ENCODE data around the gene NKX2-3.

DNA sequence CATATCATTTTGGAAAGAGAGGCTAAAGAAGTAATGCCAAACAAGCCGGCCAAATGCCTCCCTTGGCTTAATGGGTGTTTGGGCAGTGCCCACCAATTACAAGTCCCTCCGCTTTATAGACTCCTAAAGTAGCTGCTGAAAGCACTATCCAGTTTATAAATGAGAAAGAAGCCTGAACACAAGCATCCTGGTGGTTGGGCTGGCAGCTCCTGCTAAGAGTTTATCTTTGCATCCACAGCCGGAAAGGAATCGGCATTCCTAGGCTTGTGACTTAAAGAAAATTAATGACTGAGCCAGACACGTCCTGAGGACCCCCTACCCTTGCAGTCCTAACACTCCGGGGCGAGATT lies 13.1 kb upstream of the NKX2-3 start:
- TF ChIP-seq, protein P1, sequence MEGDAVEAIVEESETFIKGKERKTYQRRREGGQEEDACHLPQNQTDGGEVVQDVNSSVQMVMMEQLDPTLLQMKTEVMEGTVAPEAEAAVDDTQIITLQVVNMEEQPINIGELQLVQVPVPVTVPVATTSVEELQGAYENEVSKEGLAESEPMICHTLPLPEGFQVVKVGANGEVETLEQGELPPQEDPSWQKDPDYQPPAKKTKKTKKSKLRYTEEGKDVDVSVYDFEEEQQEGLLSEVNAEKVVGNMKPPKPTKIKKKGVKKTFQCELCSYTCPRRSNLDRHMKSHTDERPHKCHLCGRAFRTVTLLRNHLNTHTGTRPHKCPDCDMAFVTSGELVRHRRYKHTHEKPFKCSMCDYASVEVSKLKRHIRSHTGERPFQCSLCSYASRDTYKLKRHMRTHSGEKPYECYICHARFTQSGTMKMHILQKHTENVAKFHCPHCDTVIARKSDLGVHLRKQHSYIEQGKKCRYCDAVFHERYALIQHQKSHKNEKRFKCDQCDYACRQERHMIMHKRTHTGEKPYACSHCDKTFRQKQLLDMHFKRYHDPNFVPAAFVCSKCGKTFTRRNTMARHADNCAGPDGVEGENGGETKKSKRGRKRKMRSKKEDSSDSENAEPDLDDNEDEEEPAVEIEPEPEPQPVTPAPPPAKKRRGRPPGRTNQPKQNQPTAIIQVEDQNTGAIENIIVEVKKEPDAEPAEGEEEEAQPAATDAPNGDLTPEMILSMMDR (IDR thresholded peaks at IDR 0.05), result no peak
- TF ChIP-seq EZH2 (IDR thresholded peaks at IDR 0.05) (no peak), EZH2phosphoT487 (IDR thresholded peaks at IDR 0.05) (no peak)
